GM12872 (cell line): ENCODE data around the gene CLDN14.

ENCODE experiments used
- CTCF ChIP-seq: IDR thresholded peaks from 3 replicates; pipeline ENCODE4 v1.5.1; 2011; ENCODE audit warnings: low read depth, mild to moderate bottlenecking, low read length, moderate library complexity; ENCODE audit not compliant: insufficient read depth

Gene CLDN14

GRCh38 chr21:36459098-36459497 lies 20.8 kb downstream of the CLDN14 start:
- TF ChIP-seq CTCF = no peak

GRCh38 chr21:36456729-36457414 lies 23.1 kb downstream of the CLDN14 start:
- TF ChIP-seq CTCF = no peak

GRCh38 chr21:36454706-36455105 lies 25.2 kb downstream of the CLDN14 start:
- TF ChIP-seq CTCF = no peak

GRCh38 chr21:36454093-36454531 lies 25.8 kb downstream of the CLDN14 start:
- TF ChIP-seq CTCF = no peak

GRCh38 chr21:36452281-36452825 lies 27.6 kb downstream of the CLDN14 start:
- no peak for TF ChIP-seq CTCF

GRCh38 chr21:36451506-36451905 lies 28.4 kb downstream of the CLDN14 start:
- no peak for TF ChIP-seq CTCF

- no peak for TF ChIP-seq CTCF
Measured at GRCh38 chr21:36450511-36450910, 29.4 kb downstream of the CLDN14 start.
